ENCODE measurements around the gene LCE1D. TPM values are rescaled to one million over a fixed set of nuclear protein-coding genes. Genes with fewer than 3 reads are reported as not detected.

Gene LCE1D
- total RNA-seq = not detected
- polyA plus RNA-seq = not detected
- long read RNA-seq, donor 1 = 0 reads
- long read RNA-seq, donor 2 = 0 reads
- long read RNA-seq, donor 3 = 0 reads
- long read RNA-seq, donor 4 = 0 reads

GRCh38 chr1:152796421-152796820 lies at the start of gene LCE1D:
LCE1D (plus strand) TSS chr1:152796721; CDS start chr1:152797795, 1,074 bp downstream.
- intact Hi-C loops (cut with DNase I) = no loop called here
- ATAC-seq (no peak), DNase-seq (no peak)
- H3K27ac ChIP-seq (ENCODE audit: low read length) = no peak within 1 kb of the TSS
- no peaks in the 10 kb centered on the region for H3K27me3 ChIP-seq (ENCODE audit: control insufficient read depth, insufficient read depth)
- no peaks in the 10 kb centered on the region for H3K9me3 ChIP-seq (ENCODE audit: control insufficient read depth, low read length)
- H3K4me3 ChIP-seq (ENCODE audit: low read length) = no peak within 1 kb of the TSS
- no peaks in the 10 kb centered on the region for H3K4me1 ChIP-seq (ENCODE audit: control insufficient read depth, insufficient read depth, low read length)
- 46% methylated on average over 3 of the region's 3 CpGs for WGBS

GRCh38 chr1:152747831-152748230 lies 48.7 kb upstream of the LCE1D start:
- 38% methylated on average over 1 of the region's 1 CpG for WGBS

GRCh38 chr1:152752225-152752624 lies 44.3 kb upstream of the LCE1D start:
- DNase-seq (no peak), ATAC-seq (no peak)
- Histone ChIP-seq H3K4me1 (ENCODE audit: control insufficient read depth, insufficient read depth, low read length) (no peaks in the 10 kb centered on the region), H3K27me3 (ENCODE audit: control insufficient read depth, insufficient read depth) (no peaks in the 10 kb centered on the region), H3K9me3 (ENCODE audit: control insufficient read depth, low read length) (no peaks in the 10 kb centered on the region), H3K4me3 (ENCODE audit: low read length) (no peak overlapping the region), H3K27ac (ENCODE audit: low read length) (no peak overlapping the region)
- intact Hi-C loops (cut with DNase I) = no loop called here
- 59% methylated on average over 1 of the region's 1 CpG for WGBS

More at GRCh38 chr1:152747831-152748230, 48.7 kb upstream of the LCE1D start:
- intact Hi-C loops (cut with DNase I) = no loop called here
- Histone ChIP-seq H3K27ac (ENCODE audit: low read length) (no peak overlapping the region), H3K4me1 (ENCODE audit: control insufficient read depth, insufficient read depth, low read length) (no peaks in the 10 kb centered on the region), H3K9me3 (ENCODE audit: control insufficient read depth, low read length) (no peaks in the 10 kb centered on the region), H3K4me3 (ENCODE audit: low read length) (no peak overlapping the region), H3K27me3 (ENCODE audit: control insufficient read depth, insufficient read depth) (no peaks in the 10 kb centered on the region)
- DNase-seq (no peak), ATAC-seq (no peak)

GRCh38 chr1:152753586-152753985 lies 42.9 kb upstream of the LCE1D start:
- H3K27ac ChIP-seq (ENCODE audit: low read length) = no peak overlapping the region
- intact Hi-C loops (cut with DNase I) = no loop called here
- DNase-seq (no peak), ATAC-seq (no peak)
- H3K4me3 ChIP-seq (ENCODE audit: low read length) = no peak overlapping the region
- H3K4me1 ChIP-seq (ENCODE audit: control insufficient read depth, insufficient read depth, low read length) = no peaks in the 10 kb centered on the region
- H3K9me3 ChIP-seq (ENCODE audit: control insufficient read depth, low read length) = no peaks in the 10 kb centered on the region
- 15% methylated on average over 1 of the region's 1 CpG for WGBS
- H3K27me3 ChIP-seq (ENCODE audit: control insufficient read depth, insufficient read depth) = no peaks in the 10 kb centered on the region

- Histone ChIP-seq H3K27me3 (ENCODE audit: control insufficient read depth, insufficient read depth) (no peaks in the 10 kb centered on the region), H3K4me3 (ENCODE audit: low read length) (no peak overlapping the region), H3K27ac (ENCODE audit: low read length) (no peak overlapping the region), H3K9me3 (ENCODE audit: control insufficient read depth, low read length) (no peaks in the 10 kb centered on the region), H3K4me1 (ENCODE audit: control insufficient read depth, insufficient read depth, low read length) (no peaks in the 10 kb centered on the region)
- WGBS = 53% methylated on average over 2 of the region's 2 CpGs
- ATAC-seq (no peak), DNase-seq (no peak)
- intact Hi-C loops (cut with DNase I) = no loop called here
Measured at GRCh38 chr1:152756872-152757271, 39.6 kb upstream of the LCE1D start.

- WGBS = 69% methylated on average over 6 of the region's 6 CpGs
- ATAC-seq (no peak), DNase-seq (no peak)
- no peaks in the 10 kb centered on the region for H3K9me3 ChIP-seq (ENCODE audit: control insufficient read depth, low read length)
- H3K27me3 ChIP-seq (ENCODE audit: control insufficient read depth, insufficient read depth) = no peaks in the 10 kb centered on the region
- H3K4me1 ChIP-seq (ENCODE audit: control insufficient read depth, insufficient read depth, low read length) = no peaks in the 10 kb centered on the region
- intact Hi-C loops (cut with DNase I) = no loop called here
- H3K27ac ChIP-seq (ENCODE audit: low read length) = no peak within 1 kb of the TSS
- H3K4me3 ChIP-seq (ENCODE audit: low read length) = no peak within 1 kb of the TSS
Measured at GRCh38 chr1:152757747-152758146, 38.8 kb upstream of the LCE1D start, which contains the start of gene KPRP. KPRP (plus strand) TSS chr1:152758025; CDS start chr1:152759589, 1,564 bp downstream.

- intact Hi-C loops (cut with DNase I) = no loop called here
- ATAC-seq = no peak
- H3K4me1 ChIP-seq (ENCODE audit: control insufficient read depth, insufficient read depth, low read length) = no peaks in the 10 kb centered on the region
- DNase-seq = no peak
- no peaks in the 10 kb centered on the region for H3K27me3 ChIP-seq (ENCODE audit: control insufficient read depth, insufficient read depth)
- H3K9me3 ChIP-seq (ENCODE audit: control insufficient read depth, low read length) = no peaks in the 10 kb centered on the region
- H3K4me3 ChIP-seq (ENCODE audit: low read length) = no peak overlapping the region
- H3K27ac ChIP-seq (ENCODE audit: low read length) = no peak overlapping the region
- WGBS = 75% methylated on average over 4 of the region's 4 CpGs
Measured at GRCh38 chr1:152758636-152759035, 37.9 kb upstream of the LCE1D start.

- Histone ChIP-seq H3K4me1 (ENCODE audit: control insufficient read depth, insufficient read depth, low read length) (no peaks in the 10 kb centered on the region), H3K9me3 (ENCODE audit: control insufficient read depth, low read length) (no peaks in the 10 kb centered on the region), H3K27me3 (ENCODE audit: control insufficient read depth, insufficient read depth) (no peaks in the 10 kb centered on the region), H3K4me3 (ENCODE audit: low read length) (no peak overlapping the region), H3K27ac (ENCODE audit: low read length) (no peak overlapping the region)
- intact Hi-C loops (cut with DNase I) = no loop called here
- ATAC-seq (no peak), DNase-seq (peak in 1 of 3 donors; percentile 14)
- 83% methylated on average over 8 of the region's 8 CpGs for WGBS
Measured at GRCh38 chr1:152759453-152760173, 36.9 kb upstream of the LCE1D start.

- DNase-seq (peak in 2 of 3 donors; percentile 41 to 53), ATAC-seq (peak in 1 of 2 donors; percentile 16)
- 91% methylated on average over 31 of the region's 31 CpGs for WGBS
- Histone ChIP-seq H3K27ac (ENCODE audit: low read length) (no peak overlapping the region), H3K9me3 (ENCODE audit: control insufficient read depth, low read length) (no peaks in the 10 kb centered on the region), H3K4me1 (ENCODE audit: control insufficient read depth, insufficient read depth, low read length) (no peaks in the 10 kb centered on the region), H3K27me3 (ENCODE audit: control insufficient read depth, insufficient read depth) (no peaks in the 10 kb centered on the region), H3K4me3 (ENCODE audit: low read length) (no peak overlapping the region)
- intact Hi-C loops (cut with DNase I) = no loop called here
Measured at GRCh38 chr1:152760551-152761190, 35.9 kb upstream of the LCE1D start.

GRCh38 chr1:152761609-152762213 lies 34.8 kb upstream of the LCE1D start:
- H3K9me3 ChIP-seq (ENCODE audit: control insufficient read depth, low read length) = no peaks in the 10 kb centered on the region
- WGBS = 82% methylated on average over 3 of the region's 3 CpGs
- intact Hi-C loops (cut with DNase I) = no loop called here
- DNase-seq = no peak
- no peak overlapping the region for H3K4me3 ChIP-seq (ENCODE audit: low read length)
- no peak for ATAC-seq
- no peaks in the 10 kb centered on the region for H3K4me1 ChIP-seq (ENCODE audit: control insufficient read depth, insufficient read depth, low read length)
- H3K27ac ChIP-seq (ENCODE audit: low read length) = no peak overlapping the region
- peaks cover 2% of the 10 kb centered on the region for H3K27me3 ChIP-seq (ENCODE audit: control insufficient read depth, insufficient read depth)
